HEK293 (cell line): ENCODE results near the gene RSPH9.

ENCODE experiments used
- BCL11A ChIP-seq: fragments of 450-650 bp; formaldehyde crosslinking; IDR thresholded peaks from 2 replicates; pipeline ENCODE4 v1.5.1; 2016; ENCODE audit warnings: low read depth, missing biosample characterization, missing genetic modification characterization
- BCL11B ChIP-seq: fragments of 450-650 bp; formaldehyde crosslinking; IDR thresholded peaks from 2 replicates; pipeline ENCODE4 v1.5.1; 2016; ENCODE audit warnings: low read depth, missing biosample characterization, missing genetic modification characterization
- FEZF1 ChIP-seq: fragments of 450-650 bp; formaldehyde crosslinking; IDR thresholded peaks from 2 replicates; pipeline ENCODE4 v1.5.1; 2016; ENCODE audit warnings: missing biosample characterization, missing genetic modification characterization
- GLIS1 ChIP-seq: fragments of 450-650 bp; formaldehyde crosslinking; IDR thresholded peaks from 2 replicates; pipeline ENCODE4 v1.5.1; 2016; ENCODE audit warnings: missing biosample characterization, missing genetic modification characterization
- MYNN ChIP-seq: fragments of 450-650 bp; formaldehyde crosslinking; IDR thresholded peaks from 2 replicates; pipeline ENCODE4 v1.5.1; 2016; ENCODE audit warnings: missing biosample characterization, missing genetic modification characterization, borderline replicate concordance
- OSR2 ChIP-seq: fragments of 450-650 bp; formaldehyde crosslinking; IDR thresholded peaks from 2 replicates; pipeline ENCODE4 v1.5.1; 2016; ENCODE audit warnings: missing biosample characterization, missing genetic modification characterization
- OVOL3 ChIP-seq: fragments of 450-650 bp; formaldehyde crosslinking; IDR thresholded peaks from 2 replicates; pipeline ENCODE4 v1.5.1; 2016; ENCODE audit warnings: missing biosample characterization, missing genetic modification characterization
- SETDB1 ChIP-seq: IDR thresholded peaks from one replicate; pipeline ENCODE4 v1.6.1; 2017; ENCODE audit warnings: mild to moderate bottlenecking, low read length, moderate library complexity, mixed read lengths; ENCODE audit not compliant: insufficient read length
- ZBTB17 ChIP-seq: fragments of 450-650 bp; formaldehyde crosslinking; IDR thresholded peaks from 2 replicates; pipeline ENCODE4 v1.5.1; 2016; ENCODE audit warnings: missing biosample characterization, missing genetic modification characterization
- ZBTB21 ChIP-seq: fragments of 450-650 bp; formaldehyde crosslinking; IDR thresholded peaks from 2 replicates; pipeline ENCODE4 v1.5.1; 2017; ENCODE audit warnings: missing biosample characterization, missing genetic modification characterization
- ZBTB44 ChIP-seq: fragments of 450-650 bp; IDR thresholded peaks from 2 replicates; pipeline ENCODE4 v1.5.1; 2018; ENCODE audit warnings: missing biosample characterization, mild to moderate bottlenecking, missing genetic modification characterization
- ZFHX2 ChIP-seq: fragments of 450-650 bp; formaldehyde crosslinking; conservative IDR thresholded peaks from 2 replicates; pipeline ENCODE4 v1.5.1; 2016; ENCODE audit warnings: missing biosample characterization, missing genetic modification characterization
- ZFP41 ChIP-seq: fragments of 450-650 bp; formaldehyde crosslinking; IDR thresholded peaks from 2 replicates; pipeline ENCODE4 v1.5.1; 2016; ENCODE audit warnings: missing biosample characterization, missing genetic modification characterization, borderline replicate concordance
- ZNF121 ChIP-seq: fragments of 450-650 bp; formaldehyde crosslinking; IDR thresholded peaks from 2 replicates; pipeline ENCODE4 v1.5.1; 2016; ENCODE audit warnings: missing biosample characterization, missing genetic modification characterization
- ZNF2 ChIP-seq: fragments of 450-650 bp; formaldehyde crosslinking; IDR thresholded peaks from 2 replicates; pipeline ENCODE4 v1.5.1; 2016; ENCODE audit warnings: missing biosample characterization, missing genetic modification characterization
- ZNF221 ChIP-seq: fragments of 450-650 bp; formaldehyde crosslinking; IDR thresholded peaks from 2 replicates; pipeline ENCODE4 v1.5.1; 2017; ENCODE audit warnings: missing biosample characterization, missing genetic modification characterization, borderline replicate concordance
- ZNF266 ChIP-seq: fragments of 450-650 bp; formaldehyde crosslinking; IDR thresholded peaks from 2 replicates; pipeline ENCODE4 v1.5.1; 2016; ENCODE audit warnings: missing biosample characterization, missing genetic modification characterization, low read depth
- ZNF324 ChIP-seq: fragments of 450-650 bp; formaldehyde crosslinking; IDR thresholded peaks from 2 replicates; pipeline ENCODE4 v1.5.1; 2016; ENCODE audit warnings: missing biosample characterization, missing genetic modification characterization
- ZNF501 ChIP-seq: fragments of 450-650 bp; formaldehyde crosslinking; IDR thresholded peaks from 2 replicates; pipeline ENCODE4 v1.5.1; 2016; ENCODE audit warnings: missing biosample characterization, missing genetic modification characterization
- ZNF529 ChIP-seq: fragments of 450-650 bp; formaldehyde crosslinking; IDR thresholded peaks from 2 replicates; pipeline ENCODE4 v1.5.1; 2017; ENCODE audit warnings: missing genetic modification characterization, missing biosample characterization; ENCODE audit not compliant: insufficient replicate concordance
- ZNF585B ChIP-seq: fragments of 450-650 bp; formaldehyde crosslinking; IDR thresholded peaks from 2 replicates; pipeline ENCODE4 v1.5.1; 2016; ENCODE audit warnings: missing biosample characterization, missing genetic modification characterization
- ZNF624 ChIP-seq: fragments of 450-650 bp; formaldehyde crosslinking; IDR thresholded peaks from 2 replicates; pipeline ENCODE4 v1.5.1; 2017; ENCODE audit warnings: missing biosample characterization, missing genetic modification characterization
- ZNF692 ChIP-seq: fragments of 450-650 bp; formaldehyde crosslinking; IDR thresholded peaks from 2 replicates; pipeline ENCODE4 v1.5.1; 2016; ENCODE audit warnings: missing biosample characterization, missing genetic modification characterization
- ZNF843 ChIP-seq: fragments of 450-650 bp; formaldehyde crosslinking; IDR thresholded peaks from 2 replicates; pipeline ENCODE4 v1.5.1; 2016; ENCODE audit warnings: missing biosample characterization, missing genetic modification characterization
- TF ChIP-seq, protein P1 (sequence below): fragments of 450-650 bp; formaldehyde crosslinking; IDR thresholded peaks from 2 replicates; pipeline ENCODE4 v1.5.1; 2016; ENCODE audit warnings: missing biosample characterization, missing genetic modification characterization
- TF ChIP-seq, protein P2 (sequence below): fragments of 450-650 bp; formaldehyde crosslinking; optimal IDR thresholded peaks from 2 replicates; pipeline ENCODE3; 2016; ENCODE audit warnings: missing biosample characterization, mild to moderate bottlenecking, missing genetic modification characterization
- TF ChIP-seq, protein P3 (sequence below): fragments of 450-650 bp; formaldehyde crosslinking; IDR thresholded peaks from 2 replicates; pipeline ENCODE4 v1.5.1; 2017; ENCODE audit warnings: missing biosample characterization, missing genetic modification characterization
- TF ChIP-seq, protein P4 (sequence below): fragments of 450-650 bp; formaldehyde crosslinking; IDR thresholded peaks from 2 replicates; pipeline ENCODE4 v1.5.1; 2017; ENCODE audit warnings: missing biosample characterization, mild to moderate bottlenecking, missing genetic modification characterization, moderate library complexity

The RSPH9 gene

DNA sequence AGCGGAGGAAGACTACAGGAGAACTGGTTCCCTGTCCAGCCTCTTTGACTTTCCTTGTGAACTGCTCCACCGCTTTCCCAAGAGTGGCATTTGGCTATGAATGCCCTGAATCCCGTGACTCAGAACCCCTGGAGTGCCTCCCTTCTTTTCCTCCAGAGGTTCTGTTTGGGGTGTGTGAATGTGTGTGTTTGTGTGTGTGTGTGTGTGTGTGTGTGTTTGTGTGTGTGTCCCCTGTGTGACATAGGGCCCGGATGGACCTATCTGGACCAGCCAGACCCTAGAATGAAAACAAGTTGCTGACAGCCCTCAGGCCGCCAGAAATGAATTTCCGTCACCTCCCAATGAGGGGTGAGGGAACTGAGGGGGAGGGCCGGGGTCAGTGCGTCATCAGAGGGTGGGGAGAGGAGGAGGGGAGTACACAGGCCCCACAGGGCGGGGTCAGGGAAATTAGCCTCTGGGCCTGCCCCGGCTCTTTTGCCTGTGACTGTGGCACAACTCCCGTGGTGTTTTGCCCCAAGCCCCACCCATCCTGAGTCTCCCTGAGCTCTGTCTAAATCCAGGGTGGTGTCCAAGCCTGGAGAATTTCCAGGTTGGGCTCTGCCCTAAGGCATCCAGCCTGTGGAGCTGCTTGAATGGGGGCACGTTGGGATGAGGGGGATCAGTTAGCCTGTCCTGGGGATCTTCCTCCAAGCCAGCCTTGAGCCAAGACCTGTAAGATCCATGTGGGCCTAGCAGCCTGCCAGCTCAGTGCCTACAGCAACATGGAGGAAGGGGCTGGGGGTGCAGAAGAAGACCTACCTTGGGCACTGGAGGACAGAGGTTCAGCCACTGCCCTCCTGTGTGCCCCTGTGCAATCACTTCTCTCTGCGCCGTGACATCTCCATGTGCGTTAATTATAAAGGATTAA is 58.0 kb downstream of the RSPH9 start (continued):
- TF ChIP-seq ZFP41 = no peak
- TF ChIP-seq ZFHX2 (tag by site-specific recombination) = peak; percentile 73
- peak; percentile 33; the same call in 1 of the 2 replicates for TF ChIP-seq BCL11B (tag by site-specific recombination)
- peak; percentile 92 for TF ChIP-seq BCL11A (tag by site-specific recombination)
- peak; percentile 97 for TF ChIP-seq GLIS1
- peak; percentile 22; the same call in 1 of the 2 replicates for TF ChIP-seq OSR2
- TF ChIP-seq ZNF501 = peak; percentile 95
- no peak for TF ChIP-seq ZNF529
- peak; percentile 78; the same call in 1 of the 2 replicates for TF ChIP-seq ZNF624 (tag by site-specific recombination)
- TF ChIP-seq FEZF1 = peak; percentile 34; the same call in 1 of the 2 replicates
- no peak for TF ChIP-seq ZNF221
- TF ChIP-seq ZNF121 (tag by site-specific recombination) = 0 out of 2 replicates have a peak, but pooled peaks have one; percentile 7
- peak; percentile 96 for TF ChIP-seq ZNF692 (tag by site-specific recombination)
- TF ChIP-seq SETDB1 = no peak
- TF ChIP-seq MYNN = peak; percentile 51; the same call in 1 of the 2 replicates
- peak; percentile 50 for TF ChIP-seq ZNF843
- peak; percentile 95 for TF ChIP-seq ZNF324 (tag by site-specific recombination)
- TF ChIP-seq ZBTB44 (tag by site-specific recombination) = 0 out of 2 replicates have a peak, but pooled peaks have one; percentile 16
- TF ChIP-seq, protein P1, sequence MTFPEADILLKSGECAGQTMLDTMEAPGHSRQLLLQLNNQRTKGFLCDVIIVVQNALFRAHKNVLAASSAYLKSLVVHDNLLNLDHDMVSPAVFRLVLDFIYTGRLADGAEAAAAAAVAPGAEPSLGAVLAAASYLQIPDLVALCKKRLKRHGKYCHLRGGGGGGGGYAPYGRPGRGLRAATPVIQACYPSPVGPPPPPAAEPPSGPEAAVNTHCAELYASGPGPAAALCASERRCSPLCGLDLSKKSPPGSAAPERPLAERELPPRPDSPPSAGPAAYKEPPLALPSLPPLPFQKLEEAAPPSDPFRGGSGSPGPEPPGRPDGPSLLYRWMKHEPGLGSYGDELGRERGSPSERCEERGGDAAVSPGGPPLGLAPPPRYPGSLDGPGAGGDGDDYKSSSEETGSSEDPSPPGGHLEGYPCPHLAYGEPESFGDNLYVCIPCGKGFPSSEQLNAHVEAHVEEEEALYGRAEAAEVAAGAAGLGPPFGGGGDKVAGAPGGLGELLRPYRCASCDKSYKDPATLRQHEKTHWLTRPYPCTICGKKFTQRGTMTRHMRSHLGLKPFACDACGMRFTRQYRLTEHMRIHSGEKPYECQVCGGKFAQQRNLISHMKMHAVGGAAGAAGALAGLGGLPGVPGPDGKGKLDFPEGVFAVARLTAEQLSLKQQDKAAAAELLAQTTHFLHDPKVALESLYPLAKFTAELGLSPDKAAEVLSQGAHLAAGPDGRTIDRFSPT (tag by site-specific recombination) = peak; percentile 84; the same call in 1 of the 2 replicates
- TF ChIP-seq, protein P2, sequence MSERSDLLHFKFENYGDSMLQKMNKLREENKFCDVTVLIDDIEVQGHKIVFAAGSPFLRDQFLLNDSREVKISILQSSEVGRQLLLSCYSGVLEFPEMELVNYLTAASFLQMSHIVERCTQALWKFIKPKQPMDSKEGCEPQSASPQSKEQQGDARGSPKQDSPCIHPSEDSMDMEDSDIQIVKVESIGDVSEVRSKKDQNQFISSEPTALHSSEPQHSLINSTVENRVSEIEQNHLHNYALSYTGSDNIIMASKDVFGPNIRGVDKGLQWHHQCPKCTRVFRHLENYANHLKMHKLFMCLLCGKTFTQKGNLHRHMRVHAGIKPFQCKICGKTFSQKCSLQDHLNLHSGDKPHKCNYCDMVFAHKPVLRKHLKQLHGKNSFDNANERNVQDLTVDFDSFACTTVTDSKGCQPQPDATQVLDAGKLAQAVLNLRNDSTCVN (tag by site-specific recombination) = no peak
- no peak for TF ChIP-seq ZNF585B
- TF ChIP-seq ZBTB17 (tag by site-specific recombination) = peak; percentile 87
- 0 out of 2 replicates have a peak, but pooled peaks have one; percentile 29 for TF ChIP-seq OVOL3
- peak; percentile 95 for TF ChIP-seq ZBTB21 (tag by site-specific recombination)
- peak; percentile 29; the same call in 1 of the 2 replicates for TF ChIP-seq ZNF266 (tag by site-specific recombination)
- TF ChIP-seq, protein P3, sequence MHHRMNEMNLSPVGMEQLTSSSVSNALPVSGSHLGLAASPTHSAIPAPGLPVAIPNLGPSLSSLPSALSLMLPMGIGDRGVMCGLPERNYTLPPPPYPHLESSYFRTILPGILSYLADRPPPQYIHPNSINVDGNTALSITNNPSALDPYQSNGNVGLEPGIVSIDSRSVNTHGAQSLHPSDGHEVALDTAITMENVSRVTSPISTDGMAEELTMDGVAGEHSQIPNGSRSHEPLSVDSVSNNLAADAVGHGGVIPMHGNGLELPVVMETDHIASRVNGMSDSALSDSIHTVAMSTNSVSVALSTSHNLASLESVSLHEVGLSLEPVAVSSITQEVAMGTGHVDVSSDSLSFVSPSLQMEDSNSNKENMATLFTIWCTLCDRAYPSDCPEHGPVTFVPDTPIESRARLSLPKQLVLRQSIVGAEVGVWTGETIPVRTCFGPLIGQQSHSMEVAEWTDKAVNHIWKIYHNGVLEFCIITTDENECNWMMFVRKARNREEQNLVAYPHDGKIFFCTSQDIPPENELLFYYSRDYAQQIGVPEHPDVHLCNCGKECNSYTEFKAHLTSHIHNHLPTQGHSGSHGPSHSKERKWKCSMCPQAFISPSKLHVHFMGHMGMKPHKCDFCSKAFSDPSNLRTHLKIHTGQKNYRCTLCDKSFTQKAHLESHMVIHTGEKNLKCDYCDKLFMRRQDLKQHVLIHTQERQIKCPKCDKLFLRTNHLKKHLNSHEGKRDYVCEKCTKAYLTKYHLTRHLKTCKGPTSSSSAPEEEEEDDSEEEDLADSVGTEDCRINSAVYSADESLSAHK = peak; percentile 62
- TF ChIP-seq, protein P4, sequence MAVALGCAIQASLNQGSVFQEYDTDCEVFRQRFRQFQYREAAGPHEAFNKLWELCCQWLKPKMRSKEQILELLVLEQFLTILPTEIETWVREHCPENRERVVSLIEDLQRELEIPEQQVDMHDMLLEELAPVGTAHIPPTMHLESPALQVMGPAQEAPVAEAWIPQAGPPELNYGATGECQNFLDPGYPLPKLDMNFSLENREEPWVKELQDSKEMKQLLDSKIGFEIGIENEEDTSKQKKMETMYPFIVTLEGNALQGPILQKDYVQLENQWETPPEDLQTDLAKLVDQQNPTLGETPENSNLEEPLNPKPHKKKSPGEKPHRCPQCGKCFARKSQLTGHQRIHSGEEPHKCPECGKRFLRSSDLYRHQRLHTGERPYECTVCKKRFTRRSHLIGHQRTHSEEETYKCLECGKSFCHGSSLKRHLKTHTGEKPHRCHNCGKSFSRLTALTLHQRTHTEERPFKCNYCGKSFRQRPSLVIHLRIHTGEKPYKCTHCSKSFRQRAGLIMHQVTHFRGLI (tag by site-specific recombination) = peak; percentile 100
- TF ChIP-seq ZNF2 (tag by site-specific recombination) = peak; percentile 86
